Liver (tissue), 3 donors: ENCODE data around the gene DHCR7.

Experiments used
- CTCF ChIP-seq: fragments of 150-350 bp; IDR thresholded peaks from 2 replicates; pipeline ENCODE4 v1.5.1; 2017; ENCODE audit warnings: improper control_type of control experiment, low read depth, low read length; ENCODE audit not compliant: missing input control
- EGR1 ChIP-seq, 2 donors: IDR thresholded peaks; 2 replicates each; pipeline ENCODE4 v1.6.1; 2016 to 2018; ENCODE audit warnings: antibody characterized with exemption in 2 of 2, low read depth in 2 of 2
- FOXA1 ChIP-seq: IDR thresholded peaks from 2 replicates; pipeline ENCODE4 v1.6.1; 2016; ENCODE audit warnings: antibody characterized with exemption
- GABPA ChIP-seq, 2 donors: IDR thresholded peaks in 1 of 2; conservative IDR thresholded peaks in 1 of 2; 2 replicates each; pipeline ENCODE4 v1.6.1; 2016; ENCODE audit warnings: antibody characterized with exemption in 2 of 2, mild to moderate bottlenecking in 1 of 2, moderate library complexity in 1 of 2
- HNF4A ChIP-seq, 2 donors: conservative IDR thresholded peaks; 2 replicates each; pipeline ENCODE4 v1.6.1; 2016; ENCODE audit warnings: antibody characterized with exemption in 2 of 2, mild to moderate bottlenecking in 2 of 2
- JUND ChIP-seq, 2 donors: IDR thresholded peaks; 2 replicates each; pipeline ENCODE4 v1.6.1; 2016; ENCODE audit warnings: antibody characterized with exemption in 2 of 2
- MAX ChIP-seq: IDR thresholded peaks from 2 replicates; pipeline ENCODE4 v1.6.1; 2016; ENCODE audit warnings: antibody characterized with exemption
- RAD21 ChIP-seq, 2 donors: IDR thresholded peaks; 2 replicates each; pipeline ENCODE4 v1.6.1; 2016; ENCODE audit warnings: antibody characterized with exemption in 2 of 2, mild to moderate bottlenecking in 2 of 2
- RXRA ChIP-seq, 2 donors: IDR thresholded peaks; 2 replicates each; pipeline ENCODE4 v1.6.1; 2017 to 2018; ENCODE audit warnings: antibody characterized with exemption in 2 of 2, mild to moderate bottlenecking in 1 of 2
- TAF1 ChIP-seq: conservative IDR thresholded peaks from 2 replicates; pipeline ENCODE4 v1.6.1; 2016; ENCODE audit warnings: antibody characterized with exemption, mild to moderate bottlenecking
- YY1 ChIP-seq: IDR thresholded peaks from 2 replicates; pipeline ENCODE4 v1.6.1; 2016; ENCODE audit warnings: antibody characterized with exemption, mild to moderate bottlenecking
- TF ChIP-seq, protein P1 (sequence below): IDR thresholded peaks from 2 replicates; pipeline ENCODE4 v1.6.1; 2016; ENCODE audit warnings: antibody characterized with exemption, mild to moderate bottlenecking
- donor health status: healthy.
- donor health status: healthy.

GRCh38 chr11:71384561-71384960 is 63.6 kb downstream of the DHCR7 start:
- TF ChIP-seq MAX (no peak), CTCF (no peak), RAD21 (IDR thresholded peaks at IDR 0.05) (no peak), EGR1 (IDR thresholded peaks at IDR 0.05; ENCODE audit: low read depth in 2 of 2) (no peak), JUND (IDR thresholded peaks at IDR 0.05) (no peak), HNF4A (conservative IDR thresholded peaks at IDR 0.05) (no peak), RXRA (IDR thresholded peaks at IDR 0.05) (no peak), TAF1 (no peak), GABPA (IDR thresholded peaks at IDR 0.05 in 1 of 2, conservative IDR thresholded peaks at IDR 0.05 in 1 of 2) (no peak), YY1 (no peak), FOXA1 (no peak)
- TF ChIP-seq, protein P1, sequence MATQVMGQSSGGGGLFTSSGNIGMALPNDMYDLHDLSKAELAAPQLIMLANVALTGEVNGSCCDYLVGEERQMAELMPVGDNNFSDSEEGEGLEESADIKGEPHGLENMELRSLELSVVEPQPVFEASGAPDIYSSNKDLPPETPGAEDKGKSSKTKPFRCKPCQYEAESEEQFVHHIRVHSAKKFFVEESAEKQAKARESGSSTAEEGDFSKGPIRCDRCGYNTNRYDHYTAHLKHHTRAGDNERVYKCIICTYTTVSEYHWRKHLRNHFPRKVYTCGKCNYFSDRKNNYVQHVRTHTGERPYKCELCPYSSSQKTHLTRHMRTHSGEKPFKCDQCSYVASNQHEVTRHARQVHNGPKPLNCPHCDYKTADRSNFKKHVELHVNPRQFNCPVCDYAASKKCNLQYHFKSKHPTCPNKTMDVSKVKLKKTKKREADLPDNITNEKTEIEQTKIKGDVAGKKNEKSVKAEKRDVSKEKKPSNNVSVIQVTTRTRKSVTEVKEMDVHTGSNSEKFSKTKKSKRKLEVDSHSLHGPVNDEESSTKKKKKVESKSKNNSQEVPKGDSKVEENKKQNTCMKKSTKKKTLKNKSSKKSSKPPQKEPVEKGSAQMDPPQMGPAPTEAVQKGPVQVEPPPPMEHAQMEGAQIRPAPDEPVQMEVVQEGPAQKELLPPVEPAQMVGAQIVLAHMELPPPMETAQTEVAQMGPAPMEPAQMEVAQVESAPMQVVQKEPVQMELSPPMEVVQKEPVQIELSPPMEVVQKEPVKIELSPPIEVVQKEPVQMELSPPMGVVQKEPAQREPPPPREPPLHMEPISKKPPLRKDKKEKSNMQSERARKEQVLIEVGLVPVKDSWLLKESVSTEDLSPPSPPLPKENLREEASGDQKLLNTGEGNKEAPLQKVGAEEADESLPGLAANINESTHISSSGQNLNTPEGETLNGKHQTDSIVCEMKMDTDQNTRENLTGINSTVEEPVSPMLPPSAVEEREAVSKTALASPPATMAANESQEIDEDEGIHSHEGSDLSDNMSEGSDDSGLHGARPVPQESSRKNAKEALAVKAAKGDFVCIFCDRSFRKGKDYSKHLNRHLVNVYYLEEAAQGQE = no peak
